Thyroid gland (tissue), 4 donors: ENCODE results near the gene HPCAL1. TPM values are rescaled to one million over a fixed set of nuclear protein-coding genes. Genes with fewer than 3 reads are reported as not detected.

Experiments used
- DNase-seq, 2 donors: peaks; one replicate each; pipeline ENCODE4 v3.0.0-alpha.2; 2019
- H3K27ac ChIP-seq, 3 donors: fragments of 200-600 bp; sonication (generic); 1 replicate in 2 of 3; 2 replicates in 1 of 3; pipeline ENCODE4 v1.5.1; 2016 to 2019; ENCODE audit warnings: mild to moderate bottlenecking in 1 of 3, moderate library complexity in 1 of 3
- H3K27me3 ChIP-seq: fragments of 200-600 bp; sonication (generic); one replicate; pipeline ENCODE4 v1.5.1; 2019
- H3K36me3 ChIP-seq, 2 donors: fragments of 200-600 bp; sonication (generic); one replicate each; pipeline ENCODE4 v1.5.1; 2016 to 2019
- H3K4me1 ChIP-seq, 2 donors: fragments of 200-600 bp; sonication (generic); one replicate each; pipeline ENCODE4 v1.5.1; 2017 to 2019
- H3K4me3 ChIP-seq, 3 donors: fragments of 200-600 bp; sonication (generic); replicated peaks in 1 of 3; 1 replicate in 2 of 3; 2 replicates in 1 of 3; pipeline ENCODE4 v1.5.1; 2016; ENCODE audit warnings: mild to moderate bottlenecking in 1 of 3
- H3K9me3 ChIP-seq: fragments of 200-600 bp; sonication (generic); one replicate; pipeline ENCODE4 v1.5.1; 2017
- CTCF ChIP-seq, 6 experiments: fragments of 200-600 bp in 3 of 6; fragments of 450-650 bp in 3 of 6; sonication (generic) in 3 of 6; IDR thresholded peaks; one replicate each; pipeline ENCODE4 v1.5.1; 2016 to 2019; ENCODE audit warnings: antibody characterized with exemption in 6 of 6, mild to moderate bottlenecking in 2 of 6, inconsistent platforms in 1 of 6, moderate library complexity in 1 of 6
- POLR2A ChIP-seq, 2 donors: fragments of 450-650 bp; IDR thresholded peaks; one replicate each; pipeline ENCODE4 v1.6.1; 2017; ENCODE audit warnings: antibody characterized with exemption in 2 of 2, mild to moderate bottlenecking in 2 of 2, moderate library complexity in 1 of 2
- WGBS, 2 donors: methylation state at CpG; one replicate each; pipeline ENCODE4 v1.1.5; 2017; 5-methylcytosine and 5-hydroxymethylcytosine counted together
- intact Hi-C: fragments of 100-400 bp; cut with DNase I; formaldehyde crosslinking; loops from one replicate; pipeline ENCODE4 v1.15.1; 2023
- total RNA-seq, 4 donors: library from RNA; depleted of rRNA; stranded (reverse); fragments of >200 nt; gene quantifications; one replicate each; pipeline ENCODE4 v1.2.3, GENCODE V29; 2016

HPCAL1 gene
- total RNA-seq, 4 donors from 2014 or later, result 39.9 to 84.2 (median 64.8) TPM

GRCh38 chr2:10362898-10363454 lies 60.3 kb downstream of the HPCAL1 start:
- Histone ChIP-seq H3K4me3 (no peak overlapping the region), H3K4me1 (no peaks in the 10 kb centered on the region), H3K36me3 (no peaks in the 10 kb centered on the region), H3K27ac (no peak overlapping the region), H3K9me3 (no peaks in the 10 kb centered on the region), H3K27me3 (no peaks in the 10 kb centered on the region)
- TF ChIP-seq POLR2A (IDR thresholded peaks at IDR 0.05) (no peak), CTCF (IDR thresholded peaks at IDR 0.05) (no peak)
- DNase-seq, result no peak
- intact Hi-C loops, result no loop called here
- WGBS, 2 donors, result 89% methylated on average over 8 of the region's 8 CpGs

DNA sequence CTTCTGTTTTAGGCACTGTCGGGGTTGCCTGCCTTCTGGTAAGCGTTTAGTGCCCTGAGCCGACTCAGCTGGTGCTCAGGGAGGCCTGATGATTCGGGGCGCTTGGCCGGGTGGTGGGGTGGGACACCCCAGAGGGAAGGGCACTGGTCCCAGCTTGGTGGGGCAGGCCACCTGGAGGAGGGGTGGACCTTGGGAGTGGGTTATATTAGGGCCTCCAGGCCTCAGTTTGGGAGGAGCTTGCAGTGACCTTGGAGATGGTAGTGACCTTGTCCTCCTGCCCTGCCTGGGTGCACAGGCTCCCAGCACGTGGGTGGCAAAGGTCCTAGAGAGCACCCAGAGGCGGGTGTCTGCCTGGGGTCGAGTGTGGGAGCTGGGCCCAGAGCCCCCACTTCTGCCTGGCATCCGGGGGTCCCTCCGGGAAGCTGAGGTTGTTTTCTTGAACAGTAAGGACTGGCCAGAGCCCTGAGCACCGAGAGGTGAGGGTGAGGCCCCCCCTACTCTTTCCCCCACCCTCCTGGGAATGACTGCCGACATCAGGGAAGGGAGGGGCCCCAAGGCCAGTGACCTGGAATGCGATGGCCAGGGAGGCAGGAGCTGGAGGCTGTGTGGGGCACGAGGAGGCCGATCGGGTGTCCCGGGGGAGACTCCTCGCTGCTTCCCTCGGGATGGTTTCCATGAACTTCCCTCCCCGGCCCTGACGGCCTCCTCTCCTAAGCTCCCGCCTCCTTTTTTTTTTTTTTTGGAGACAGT lies 61.3 kb downstream of the HPCAL1 start:
- Histone ChIP-seq H3K27ac (no peak overlapping the region), H3K4me1 (peaks cover 3 to 6% of the 10 kb centered on the region in 2 donors), H3K4me3 (no peak overlapping the region), H3K36me3 (no peaks in the 10 kb centered on the region), H3K9me3 (no peaks in the 10 kb centered on the region), H3K27me3 (no peaks in the 10 kb centered on the region)
- no peak for DNase-seq
- no peak for TF ChIP-seq CTCF (IDR thresholded peaks at IDR 0.05)
- TF ChIP-seq POLR2A (IDR thresholded peaks at IDR 0.05), result no peak
- intact Hi-C loops, result no loop called here
- WGBS, 2 donors, result 91 to 93% methylated on average over 15 of the region's 23 CpGs

DNA sequence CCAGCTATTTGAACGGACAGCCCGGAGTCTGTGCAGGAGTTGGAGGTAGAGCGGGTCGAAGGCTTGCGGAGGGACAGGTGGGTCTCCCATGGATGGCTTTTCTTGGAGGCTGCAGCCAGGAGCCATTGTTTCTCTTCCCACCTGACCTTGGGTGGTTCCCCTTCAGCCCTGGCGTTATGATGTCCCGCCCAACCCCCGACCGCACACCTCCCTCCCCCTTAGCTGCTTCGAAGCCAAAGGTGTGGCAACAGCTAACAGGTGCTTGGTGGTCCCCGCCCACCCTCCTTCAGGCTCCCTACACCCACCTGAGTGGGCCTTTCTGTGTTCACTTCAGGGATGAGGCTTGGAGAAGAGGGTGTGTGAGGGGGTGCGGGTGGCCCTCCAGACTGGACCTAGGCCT lies 62.7 kb downstream of the HPCAL1 start:
- Histone ChIP-seq H3K27ac (no peak overlapping the region), H3K4me3 (no peak overlapping the region), H3K4me1 (peaks cover 15 to 20% of the 10 kb centered on the region in 2 donors), H3K36me3 (no peaks in the 10 kb centered on the region), H3K27me3 (no peaks in the 10 kb centered on the region), H3K9me3 (no peaks in the 10 kb centered on the region)
- intact Hi-C loops, result no loop called here
- 93 to 96% methylated on average over 11 to 12 of the region's 12 CpGs for WGBS, 2 donors
- TF ChIP-seq CTCF (IDR thresholded peaks at IDR 0.05) (no peak), POLR2A (IDR thresholded peaks at IDR 0.05) (no peak)
- DNase-seq, result no peak

- Histone ChIP-seq H3K27me3 (no peaks in the 10 kb centered on the region), H3K9me3 (no peaks in the 10 kb centered on the region), H3K4me1 (peaks cover 24 to 33% of the 10 kb centered on the region in 2 donors), H3K4me3 (no peak overlapping the region), H3K27ac (no peak overlapping the region), H3K36me3 (no peaks in the 10 kb centered on the region)
- intact Hi-C loops, result no loop called here
- TF ChIP-seq CTCF (IDR thresholded peaks at IDR 0.05) (no peak), POLR2A (IDR thresholded peaks at IDR 0.05) (no peak)
- 92 to 95% methylated on average over 15 of the region's 15 CpGs for WGBS, 2 donors
- no peak for DNase-seq
These were observed 64.0 kb downstream of the HPCAL1 start for GRCh38 chr2:10366601-10367270.
